HG02763 (cell line): Measurements from ENCODE around the gene HDAC4.

ENCODE experiments used
- ATAC-seq: cut with Tn5 transposase; IDR thresholded peaks from one replicate; pipeline ENCODE4 v1.9.1; 2021; ENCODE audit warnings: mild to moderate bottlenecking, moderate library complexity; ENCODE audit not compliant: unreplicated experiment

Gene HDAC4

GRCh38 chr2:239194731-239195317 is 206.0 kb downstream of the HDAC4 start:
- no peak for ATAC-seq

- ATAC-seq = no peak
Observed at GRCh38 chr2:239193925-239194677, 206.7 kb downstream of the HDAC4 start.

DNA sequence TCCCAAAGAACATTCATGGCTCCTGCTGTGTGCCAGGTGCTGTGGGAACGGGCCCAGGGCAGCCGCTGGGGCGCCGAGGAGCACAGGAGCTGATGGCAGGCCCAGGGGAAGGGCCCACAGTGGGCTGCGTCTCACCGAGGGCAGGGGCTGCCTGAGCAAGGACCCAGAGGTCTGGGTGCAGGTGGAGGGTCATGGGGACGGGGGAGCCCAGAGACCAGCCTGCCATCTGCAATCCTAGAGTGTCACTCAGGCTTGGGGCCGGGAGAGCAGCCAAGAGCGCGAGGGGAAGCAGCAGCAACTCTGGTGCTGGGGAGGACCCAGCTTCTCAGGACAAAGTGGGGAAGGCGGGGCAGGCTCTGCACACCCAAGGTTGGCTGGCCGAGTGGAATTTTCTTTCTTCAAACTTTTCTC is 207.4 kb downstream of the HDAC4 start:
- no peak for ATAC-seq

- ATAC-seq = no peak
Observed at GRCh38 chr2:239192975-239193374, 207.8 kb downstream of the HDAC4 start.

DNA sequence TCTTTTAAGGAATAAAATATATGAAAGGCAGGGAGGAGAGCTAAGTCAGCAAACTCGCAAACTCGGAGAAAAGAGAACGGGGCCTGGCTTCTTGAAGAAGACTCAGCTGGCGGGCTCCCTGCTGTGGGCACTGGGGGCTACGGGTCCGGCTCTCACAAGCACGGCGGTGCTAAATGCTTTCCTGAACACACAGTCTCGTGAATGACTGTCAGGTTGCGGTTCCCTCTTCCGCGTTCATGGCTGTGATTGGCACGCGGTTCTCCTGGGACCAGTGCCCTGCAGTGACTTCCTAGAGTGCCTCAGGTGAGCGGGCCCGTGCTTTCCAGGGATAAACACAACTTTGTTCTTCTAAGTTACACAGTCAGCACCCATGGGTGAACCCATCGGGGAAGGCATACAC is 208.4 kb downstream of the HDAC4 start:
- no peak for ATAC-seq

DNA sequence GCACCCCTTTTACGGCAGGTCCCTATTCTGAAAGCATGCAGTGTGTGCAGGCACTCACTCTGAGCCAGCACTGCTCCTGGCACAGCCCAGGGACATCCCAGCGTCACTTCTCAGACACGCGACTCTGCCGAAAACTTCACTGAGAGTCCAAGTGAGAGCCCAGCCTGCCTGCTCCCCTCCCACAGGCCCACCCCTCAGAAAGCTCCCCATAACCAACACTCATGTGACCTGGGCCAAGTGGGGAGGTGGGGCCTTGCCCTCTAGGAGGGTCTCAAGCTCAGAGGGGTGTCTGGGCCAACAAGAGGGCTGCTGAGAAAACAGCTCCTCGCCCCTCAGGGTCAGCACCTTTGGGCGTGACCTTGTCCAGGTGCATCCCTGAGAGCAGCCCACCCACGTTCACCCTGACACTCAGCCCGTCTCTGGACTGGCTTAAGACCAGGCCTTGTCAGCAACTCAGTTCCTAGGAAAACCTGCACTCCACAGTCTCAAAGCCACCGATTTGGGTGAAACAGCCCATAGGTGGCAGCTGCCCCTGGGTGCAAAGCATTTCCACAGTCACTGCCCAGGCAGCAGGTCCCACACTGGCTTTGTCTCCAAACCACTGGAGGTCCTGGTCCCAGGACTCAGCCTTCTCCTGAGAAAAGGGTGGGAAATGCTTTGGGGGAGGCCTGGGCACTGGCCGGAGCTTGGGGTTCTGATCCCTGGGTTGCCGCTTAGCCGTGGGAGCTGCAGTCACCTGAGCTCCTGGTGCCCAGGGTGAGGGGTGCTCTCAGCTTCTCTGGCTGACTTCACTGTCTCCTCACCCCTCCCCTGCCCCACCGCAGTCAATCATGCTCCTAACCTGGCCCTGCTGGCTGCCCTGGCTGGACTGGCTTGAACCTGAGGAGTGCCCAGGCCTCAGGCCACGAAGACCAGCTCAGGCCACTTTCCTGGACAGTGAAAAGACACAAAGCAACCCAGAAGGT is 209.6 kb downstream of the HDAC4 start:
- no peak for ATAC-seq

DNA sequence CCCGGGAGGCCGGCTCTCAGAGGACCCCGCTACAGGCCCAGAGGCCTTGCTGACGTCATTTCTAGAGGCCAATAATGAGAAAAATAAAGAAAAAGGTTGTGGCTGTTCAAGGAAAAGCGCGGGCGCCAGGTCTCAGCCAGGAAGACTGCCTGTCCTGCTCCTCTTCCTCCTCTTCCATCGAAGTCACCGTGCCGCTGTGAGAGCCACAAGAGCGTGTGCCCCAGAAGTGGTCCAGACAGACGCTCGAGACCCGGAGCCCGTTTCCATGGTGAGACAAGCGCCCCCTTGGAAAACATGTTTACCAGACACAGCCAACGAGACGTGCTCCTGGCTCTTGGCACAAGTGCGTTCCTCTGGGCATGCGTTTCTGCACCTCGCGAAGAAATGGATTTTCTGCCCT is 210.5 kb downstream of the HDAC4 start:
- no peak for ATAC-seq

GRCh38 chr2:239189711-239190131 is 211.1 kb downstream of the HDAC4 start:
- no peak for ATAC-seq

DNA sequence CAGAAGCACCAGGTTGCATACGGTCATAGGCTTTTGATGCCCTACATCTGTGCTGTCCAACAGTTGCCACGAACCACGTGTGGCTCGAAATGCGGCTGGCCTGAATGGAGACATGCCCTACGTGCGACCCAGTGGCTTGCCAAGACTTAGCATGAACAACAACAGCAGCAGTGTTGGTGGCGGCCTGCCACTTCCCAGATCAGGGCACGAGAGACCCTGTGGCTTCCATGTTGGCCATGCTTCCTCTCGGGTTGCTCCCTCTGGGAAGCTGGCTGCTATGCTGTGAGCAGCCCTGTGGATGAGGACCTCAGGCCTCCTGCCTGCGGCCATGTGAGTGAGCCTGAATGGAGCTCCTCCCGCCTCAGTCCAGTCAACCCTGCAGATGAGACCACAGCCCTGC is 212.3 kb downstream of the HDAC4 start:
- no peak for ATAC-seq

GRCh38 chr2:239187464-239188253 is 213.2 kb downstream of the HDAC4 start:
- no peak for ATAC-seq

DNA sequence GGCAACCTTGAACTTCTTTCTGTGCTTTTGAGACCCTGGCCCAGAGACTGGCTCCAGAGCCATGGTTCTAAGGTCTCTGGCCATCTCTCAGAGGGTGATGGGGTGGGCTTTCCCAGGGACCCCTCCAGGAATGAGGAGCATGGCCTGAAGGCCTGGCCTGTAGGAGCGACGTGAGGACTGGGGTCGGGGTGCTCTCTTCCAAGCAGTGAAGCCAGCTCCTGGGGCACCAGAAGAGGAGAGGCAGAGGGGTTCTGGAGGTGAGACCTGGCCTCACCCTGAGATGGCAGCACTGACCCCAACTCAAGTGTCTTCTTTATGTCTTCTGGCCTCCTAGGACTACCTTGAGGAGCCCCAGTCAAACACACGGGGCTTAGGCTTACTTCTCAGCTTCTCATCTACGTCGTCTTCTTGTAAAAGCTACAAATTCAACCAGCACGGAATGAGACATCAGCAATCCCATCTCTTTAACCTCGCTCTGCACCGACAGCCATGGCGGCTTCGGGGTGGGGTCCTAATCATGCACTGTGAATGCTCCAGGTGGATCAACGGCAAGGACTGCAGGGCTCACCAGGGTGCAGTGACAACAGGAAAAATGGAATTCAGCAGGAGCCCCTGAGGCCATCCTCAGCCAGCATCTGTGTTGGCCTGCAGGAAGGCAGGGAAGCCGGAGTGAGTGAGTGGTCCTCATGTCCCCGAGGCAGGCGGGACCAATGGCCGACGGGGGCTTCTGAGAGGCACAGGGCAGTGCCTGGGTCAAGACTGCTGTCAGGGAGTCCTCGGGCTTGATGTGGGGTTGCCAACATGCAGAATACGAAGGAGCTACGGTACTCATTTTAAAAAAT is 214.1 kb downstream of the HDAC4 start:
- no peak for ATAC-seq

DNA sequence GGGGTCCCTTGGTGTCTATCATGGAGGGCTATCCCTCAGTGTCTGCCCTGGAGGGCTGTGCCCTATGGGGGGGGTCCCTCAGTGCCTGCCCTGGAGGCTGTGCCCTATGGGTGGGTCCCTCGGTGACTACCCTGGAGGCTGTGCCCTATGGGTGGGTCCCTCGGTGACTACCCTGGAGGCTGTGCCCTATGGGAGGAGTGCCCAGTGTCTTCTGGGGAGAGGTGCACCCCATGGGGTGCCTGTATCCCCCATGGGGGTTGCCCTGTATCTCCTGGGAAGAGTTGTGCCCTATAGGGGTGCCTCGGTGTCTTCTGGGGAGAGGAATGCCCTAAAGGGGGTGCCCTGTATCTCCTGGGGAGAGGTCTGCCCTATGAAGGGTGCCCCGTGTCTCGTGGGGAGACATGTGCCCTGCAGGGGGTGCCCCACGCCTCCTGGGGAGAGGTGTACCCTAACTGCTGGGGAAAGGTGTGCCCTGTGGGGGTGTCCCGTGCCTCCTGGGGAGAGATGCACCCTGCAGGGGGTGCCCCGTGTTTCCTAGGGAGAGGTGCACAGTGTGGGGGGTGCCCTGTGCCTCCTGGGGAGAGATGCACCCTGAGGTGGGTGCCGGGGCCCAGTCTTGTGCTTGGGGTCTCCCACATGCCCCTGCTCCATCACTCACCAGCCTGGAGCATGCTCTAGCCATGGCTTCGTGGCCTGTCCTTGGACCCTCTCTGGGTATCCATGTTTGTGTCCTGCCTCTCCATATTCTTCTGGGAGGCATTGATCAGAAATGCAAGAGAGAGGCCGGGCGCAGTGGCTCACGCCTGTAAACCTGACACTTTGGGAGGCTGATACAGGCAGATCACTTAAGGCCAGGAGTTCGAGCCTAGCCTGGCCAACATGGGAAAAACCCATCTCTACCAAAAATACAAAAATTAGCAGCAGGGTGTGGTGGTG is 215.6 kb downstream of the HDAC4 start:
- ATAC-seq = no peak

- ATAC-seq = no peak
Observed at GRCh38 chr2:239184179-239184578, 216.6 kb downstream of the HDAC4 start.

DNA sequence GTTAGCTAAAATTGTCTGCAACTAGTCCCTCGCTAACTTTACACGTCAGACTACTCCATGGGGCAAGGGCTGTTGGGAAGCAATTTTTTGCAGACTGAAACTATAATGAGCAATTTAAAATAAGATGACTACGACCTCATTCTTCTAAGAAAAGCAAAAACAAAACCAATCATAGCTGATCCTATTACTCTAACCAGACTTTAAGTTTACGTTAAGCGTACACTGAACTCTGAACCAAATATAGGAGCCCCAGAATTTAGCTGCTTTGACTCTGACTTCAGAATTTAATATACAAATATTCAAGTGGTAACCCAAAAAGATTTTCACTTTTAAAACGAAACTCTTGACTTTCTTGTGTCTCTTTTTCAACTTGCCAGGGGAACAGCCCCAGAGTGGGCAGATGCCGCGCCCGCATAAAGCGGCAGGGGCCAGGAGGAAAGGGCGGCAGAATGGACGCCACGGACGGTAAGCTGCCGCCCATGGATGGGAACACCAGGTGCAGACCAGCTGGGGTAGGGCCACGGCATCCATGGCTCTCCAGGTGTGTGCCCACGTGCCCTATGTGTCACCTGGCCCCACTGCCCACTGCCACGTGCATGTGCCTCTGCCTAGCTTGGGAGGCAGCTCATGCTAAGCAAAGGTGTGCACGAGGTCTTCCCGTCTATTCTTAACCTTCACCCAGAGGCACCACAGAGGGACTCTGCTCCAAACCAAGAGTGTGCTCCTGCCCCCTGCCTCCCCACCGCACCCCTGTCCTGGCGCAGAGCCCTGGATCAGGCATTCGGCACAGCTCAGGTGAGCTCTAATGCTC is 217.6 kb downstream of the HDAC4 start:
- no peak for ATAC-seq

GRCh38 chr2:239181903-239182581 is 218.8 kb downstream of the HDAC4 start:
- ATAC-seq = no peak

DNA sequence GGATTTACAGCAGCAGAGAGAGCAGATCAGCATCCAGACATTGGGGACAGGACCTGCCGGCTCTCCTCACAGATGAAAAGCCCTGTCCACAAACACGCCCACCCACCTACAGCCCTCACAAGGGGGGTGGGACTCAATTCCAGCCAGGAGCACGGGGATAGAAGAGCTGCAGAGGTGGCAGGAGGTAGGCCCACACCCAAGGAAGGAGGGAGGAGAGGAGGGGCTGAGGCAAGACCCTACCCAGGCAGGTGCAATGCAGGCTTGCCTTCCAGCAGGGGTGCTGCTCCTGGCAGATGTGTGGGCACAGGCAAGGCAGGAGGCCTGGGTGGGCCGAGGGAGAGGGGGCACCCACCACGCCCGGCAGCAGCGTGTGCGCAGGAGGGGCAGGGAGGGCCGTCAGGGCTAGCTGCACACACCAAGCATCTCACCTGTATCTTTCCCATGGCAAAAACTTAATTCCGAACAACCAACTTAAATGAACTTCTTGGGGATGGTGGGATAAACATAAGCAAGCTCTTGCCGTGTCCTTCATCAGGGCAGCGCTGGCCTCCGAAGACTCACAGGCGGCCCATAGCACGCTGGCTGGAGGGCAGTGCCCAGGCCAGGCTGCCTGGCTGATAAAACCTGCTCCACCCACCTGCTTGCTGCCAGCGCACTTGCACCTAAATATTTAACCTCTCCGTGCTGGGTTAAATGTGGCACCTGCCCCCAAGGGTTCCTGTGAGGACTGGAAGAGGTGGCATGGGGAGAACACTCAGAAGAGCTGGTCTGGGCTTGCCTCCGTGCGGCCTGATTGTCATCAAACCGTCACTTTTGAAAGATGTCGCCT is 219.5 kb downstream of the HDAC4 start:
- ATAC-seq = no peak
